Neural progenitor cell (in vitro differentiated cells): ENCODE data around the gene NCOA1. TPM values are rescaled to one million over a fixed set of nuclear protein-coding genes. Genes with fewer than 3 reads are reported as not detected.

Source experiments
- DNase-seq: peaks from one replicate; pipeline ENCODE4 v3.0.0-alpha.2; 2016; ENCODE audit warnings: low spot score
- H2AFZ ChIP-seq: fragments of 200-600 bp; sonication (generic); replicated peaks from 2 replicates; pipeline ENCODE4 v1.6.1; 2016; ENCODE audit warnings: antibody characterized with exemption
- H3F3A ChIP-seq: fragments of 200-600 bp; sonication (generic); 2 replicates; pipeline ENCODE4 v1.6.1; 2016; ENCODE audit warnings: antibody characterized with exemption, low read depth
- H3K27ac ChIP-seq: fragments of 200-600 bp; sonication (generic); 2 replicates; pipeline ENCODE4 v1.5.1; 2016; ENCODE audit warnings: mild to moderate bottlenecking
- H3K27me3 ChIP-seq: fragments of 200-600 bp; sonication (generic); 2 replicates; pipeline ENCODE4 v1.6.1; 2016; ENCODE audit warnings: mild to moderate bottlenecking, moderate library complexity
- H3K36me3 ChIP-seq: fragments of 200-600 bp; sonication (generic); 2 replicates; pipeline ENCODE4 v1.5.1; 2016
- H3K4me1 ChIP-seq: fragments of 200-600 bp; sonication (generic); 2 replicates; pipeline ENCODE4 v1.6.1; 2016; ENCODE audit warnings: mixed run types
- H3K4me2 ChIP-seq: fragments of 200-600 bp; sonication (generic); 2 replicates; pipeline ENCODE4 v1.6.1; 2016
- H3K4me3 ChIP-seq: fragments of 200-600 bp; sonication (generic); 2 replicates; pipeline ENCODE4 v1.5.1; 2016
- H3K79me2 ChIP-seq: fragments of 200-600 bp; sonication (generic); 2 replicates; pipeline ENCODE4 v1.6.1; 2016; ENCODE audit warnings: low read depth
- H3K9ac ChIP-seq: fragments of 200-600 bp; sonication (generic); 2 replicates; pipeline ENCODE4 v1.6.1; 2016
- H3K9me3 ChIP-seq: fragments of 200-600 bp; sonication (generic); 2 replicates; pipeline ENCODE4 v1.5.1; 2016; ENCODE audit warnings: low read depth
- H4K20me1 ChIP-seq: fragments of 200-600 bp; sonication (generic); 2 replicates; pipeline ENCODE4 v1.6.1; 2016; ENCODE audit warnings: low read depth
- H3K27ac Mint-ChIP-seq: 3 replicates; pipeline ENCODE4 v1.8.0; 2021; ENCODE audit warnings: mixed read lengths
- H3K27me3 Mint-ChIP-seq: 2 replicates; pipeline ENCODE4 v1.8.0; 2022; ENCODE audit warnings: low read depth, mild to moderate bottlenecking, inconsistent platforms, moderate library complexity, mixed read lengths; ENCODE audit not compliant: insufficient read depth
- H3K36me3 Mint-ChIP-seq: 3 replicates; pipeline ENCODE4 v1.8.0; 2021; ENCODE audit warnings: mixed read lengths
- H3K4me1 Mint-ChIP-seq: 3 replicates; pipeline ENCODE4 v1.8.0; 2021; ENCODE audit warnings: mixed read lengths
- H3K4me3 Mint-ChIP-seq: 3 replicates; pipeline ENCODE4 v1.8.0; 2021; ENCODE audit warnings: mild to moderate bottlenecking, moderate library complexity, mixed read lengths
- H3K9me3 Mint-ChIP-seq: 3 replicates; pipeline ENCODE4 v1.8.0; 2020; ENCODE audit warnings: mixed read lengths
- EZH2 ChIP-seq: fragments of 200-600 bp; sonication (generic); IDR thresholded peaks from 2 replicates; pipeline ENCODE4 v1.6.1; 2017; ENCODE audit warnings: antibody characterized with exemption, mild to moderate bottlenecking, moderate library complexity
- EZH2phosphoT487 ChIP-seq: fragments of 200-600 bp; sonication (generic); IDR thresholded peaks from 2 replicates; pipeline ENCODE4 v1.6.1; 2017; ENCODE audit warnings: antibody characterized with exemption
- total RNA-seq: library from RNA; depleted of rRNA; stranded (reverse); fragments of >200 nt; gene quantifications from 2 replicates; pipeline ENCODE4 v1.2.3, GENCODE V29; 2015; ENCODE audit warnings: low replicate concordance
- TF ChIP-seq, protein P1 (sequence below): fragments of 200-600 bp; sonication (generic); IDR thresholded peaks from 2 replicates; pipeline ENCODE4 v1.5.1; 2017; ENCODE audit warnings: antibody characterized with exemption, mild to moderate bottlenecking

Gene NCOA1
- total RNA-seq, 1 donor from 2014 or later, result 29.3 TPM

DNA sequence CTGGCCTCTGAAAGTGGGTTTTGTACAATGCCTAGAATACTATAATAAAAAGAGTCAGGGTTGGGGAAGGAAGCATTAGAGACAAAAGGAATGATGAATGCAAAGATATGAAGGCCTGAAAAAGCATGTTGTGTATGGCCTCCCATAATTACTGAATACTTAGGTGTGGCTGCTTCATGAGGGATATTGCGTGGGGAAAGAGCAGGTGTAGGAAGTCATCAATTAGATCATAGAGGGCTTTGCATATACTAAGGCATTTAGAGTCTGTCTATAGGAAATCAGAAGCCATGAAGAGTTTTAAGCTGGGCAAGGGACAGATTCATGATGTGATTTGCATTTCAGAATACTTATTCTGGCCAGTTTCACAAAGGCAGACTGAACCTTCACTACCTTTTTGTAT, 48.2 kb downstream of the NCOA1 start:
- H3K27me3 ChIP-seq, result no peaks in the 10 kb centered on the region
- Mint-ChIP-seq H3K27ac (no peak overlapping the region), H3K4me3 (no peak overlapping the region), H3K36me3 (peaks cover 12% of the 10 kb centered on the region), H3K27me3 (peaks cover 2% of the 10 kb centered on the region), H3K4me1 (no peaks in the 10 kb centered on the region), H3K9me3 (peaks cover 36% of the 10 kb centered on the region)
- H3K4me2 ChIP-seq, result no peak overlapping the region
- no peak overlapping the region for H2AFZ ChIP-seq
- H3K36me3 ChIP-seq, result no peaks in the 10 kb centered on the region
- TF ChIP-seq, protein P1, sequence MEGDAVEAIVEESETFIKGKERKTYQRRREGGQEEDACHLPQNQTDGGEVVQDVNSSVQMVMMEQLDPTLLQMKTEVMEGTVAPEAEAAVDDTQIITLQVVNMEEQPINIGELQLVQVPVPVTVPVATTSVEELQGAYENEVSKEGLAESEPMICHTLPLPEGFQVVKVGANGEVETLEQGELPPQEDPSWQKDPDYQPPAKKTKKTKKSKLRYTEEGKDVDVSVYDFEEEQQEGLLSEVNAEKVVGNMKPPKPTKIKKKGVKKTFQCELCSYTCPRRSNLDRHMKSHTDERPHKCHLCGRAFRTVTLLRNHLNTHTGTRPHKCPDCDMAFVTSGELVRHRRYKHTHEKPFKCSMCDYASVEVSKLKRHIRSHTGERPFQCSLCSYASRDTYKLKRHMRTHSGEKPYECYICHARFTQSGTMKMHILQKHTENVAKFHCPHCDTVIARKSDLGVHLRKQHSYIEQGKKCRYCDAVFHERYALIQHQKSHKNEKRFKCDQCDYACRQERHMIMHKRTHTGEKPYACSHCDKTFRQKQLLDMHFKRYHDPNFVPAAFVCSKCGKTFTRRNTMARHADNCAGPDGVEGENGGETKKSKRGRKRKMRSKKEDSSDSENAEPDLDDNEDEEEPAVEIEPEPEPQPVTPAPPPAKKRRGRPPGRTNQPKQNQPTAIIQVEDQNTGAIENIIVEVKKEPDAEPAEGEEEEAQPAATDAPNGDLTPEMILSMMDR, result no peak
- TF ChIP-seq EZH2phosphoT487 (no peak), EZH2 (no peak)
- H3K9ac ChIP-seq, result no peak overlapping the region
- DNase-seq, result no peak
- H3K79me2 ChIP-seq, result peaks cover 7% of the 10 kb centered on the region
- H3F3A ChIP-seq, result no peaks in the 10 kb centered on the region
- no peak overlapping the region for H3K4me3 ChIP-seq
- H3K27ac ChIP-seq, result no peak overlapping the region
- no peaks in the 10 kb centered on the region for H4K20me1 ChIP-seq
- no peaks in the 10 kb centered on the region for H3K4me1 ChIP-seq
- H3K9me3 ChIP-seq, result no peaks in the 10 kb centered on the region

DNA sequence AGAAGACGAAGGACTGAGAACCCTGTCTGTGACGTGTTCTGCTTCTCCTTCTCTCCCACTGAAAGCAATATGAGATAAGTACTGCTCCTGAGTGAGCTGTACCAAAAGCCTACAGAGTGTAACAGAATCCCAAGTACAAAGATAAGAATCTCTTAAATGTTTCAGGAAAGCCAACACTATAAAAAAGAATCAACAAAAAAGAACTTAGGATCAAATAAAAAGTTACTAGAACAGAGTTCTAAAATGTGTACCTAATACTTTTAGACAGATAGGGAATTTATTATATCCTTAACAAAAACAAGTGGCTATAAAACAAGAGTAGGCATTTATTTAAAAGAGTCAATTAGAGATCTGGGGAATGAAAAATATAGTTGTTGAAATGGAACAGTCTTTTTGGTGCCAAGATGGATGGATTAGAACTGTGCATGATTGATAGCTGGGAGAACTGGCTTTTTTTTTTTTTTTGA, 49.0 kb downstream of the NCOA1 start:
- H3K4me2 ChIP-seq, result no peak overlapping the region
- H3K79me2 ChIP-seq, result peaks cover 7% of the 10 kb centered on the region
- no peak overlapping the region for H3K4me3 ChIP-seq
- H3K9me3 Mint-ChIP-seq, result peaks cover 37% of the 10 kb centered on the region
- H3K4me1 Mint-ChIP-seq, result no peaks in the 10 kb centered on the region
- no peaks in the 10 kb centered on the region for H3K4me1 ChIP-seq
- no peak overlapping the region for H3K27ac ChIP-seq
- H3K36me3 ChIP-seq, result no peaks in the 10 kb centered on the region
- H3K36me3 Mint-ChIP-seq, result peaks cover 14% of the 10 kb centered on the region
- H3K27me3 Mint-ChIP-seq, result peaks cover 2% of the 10 kb centered on the region
- H3F3A ChIP-seq, result no peaks in the 10 kb centered on the region
- H3K9me3 ChIP-seq, result peaks cover 2% of the 10 kb centered on the region
- H3K9ac ChIP-seq, result no peak overlapping the region
- no peaks in the 10 kb centered on the region for H3K27me3 ChIP-seq
- no peak for DNase-seq
- H4K20me1 ChIP-seq, result no peaks in the 10 kb centered on the region
- no peak overlapping the region for H2AFZ ChIP-seq
- no peak overlapping the region for H3K4me3 Mint-ChIP-seq
- no peak overlapping the region for H3K27ac Mint-ChIP-seq
- TF ChIP-seq EZH2phosphoT487 (no peak), EZH2 (no peak)
- TF ChIP-seq, protein P1, result no peak

DNA sequence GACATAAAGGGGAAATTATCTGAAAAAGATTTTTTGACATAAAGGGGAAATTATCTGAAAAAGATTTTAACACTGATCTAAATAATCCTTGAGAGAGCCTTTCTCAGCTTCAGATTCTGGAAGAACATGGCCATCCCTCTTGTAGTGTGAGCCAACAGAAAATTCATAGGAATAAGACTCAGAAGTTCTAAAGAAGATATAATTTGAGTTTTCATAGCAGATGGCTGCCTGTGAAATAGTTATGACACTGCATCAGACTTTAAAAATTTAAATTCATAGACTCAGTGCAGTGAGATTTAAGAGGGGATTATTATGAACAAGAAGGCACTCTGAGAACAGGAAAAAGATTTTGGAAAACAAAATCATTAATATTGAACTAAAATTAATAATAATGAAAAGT, 50.6 kb downstream of the NCOA1 start:
- H3K27ac Mint-ChIP-seq, result no peak overlapping the region
- peaks cover 34% of the 10 kb centered on the region for H3K9me3 Mint-ChIP-seq
- Histone ChIP-seq H4K20me1 (no peaks in the 10 kb centered on the region), H3K4me1 (no peaks in the 10 kb centered on the region), H3K36me3 (no peaks in the 10 kb centered on the region), H3K27me3 (no peaks in the 10 kb centered on the region), H3K79me2 (peaks cover 4% of the 10 kb centered on the region), H3K4me2 (no peak overlapping the region), H3F3A (no peaks in the 10 kb centered on the region), H2AFZ (no peak overlapping the region), H3K9me3 (peaks cover 3% of the 10 kb centered on the region), H3K4me3 (no peak overlapping the region), H3K9ac (no peak overlapping the region), H3K27ac (no peak overlapping the region)
- H3K27me3 Mint-ChIP-seq, result no peaks in the 10 kb centered on the region
- DNase-seq, result no peak
- TF ChIP-seq EZH2 (no peak), EZH2phosphoT487 (no peak)
- TF ChIP-seq, protein P1, result no peak
- H3K36me3 Mint-ChIP-seq, result peaks cover 13% of the 10 kb centered on the region
- H3K4me3 Mint-ChIP-seq, result no peak overlapping the region
- no peaks in the 10 kb centered on the region for H3K4me1 Mint-ChIP-seq
